ENCODE results near the gene MAPK11.

Gene MAPK11

DNA sequence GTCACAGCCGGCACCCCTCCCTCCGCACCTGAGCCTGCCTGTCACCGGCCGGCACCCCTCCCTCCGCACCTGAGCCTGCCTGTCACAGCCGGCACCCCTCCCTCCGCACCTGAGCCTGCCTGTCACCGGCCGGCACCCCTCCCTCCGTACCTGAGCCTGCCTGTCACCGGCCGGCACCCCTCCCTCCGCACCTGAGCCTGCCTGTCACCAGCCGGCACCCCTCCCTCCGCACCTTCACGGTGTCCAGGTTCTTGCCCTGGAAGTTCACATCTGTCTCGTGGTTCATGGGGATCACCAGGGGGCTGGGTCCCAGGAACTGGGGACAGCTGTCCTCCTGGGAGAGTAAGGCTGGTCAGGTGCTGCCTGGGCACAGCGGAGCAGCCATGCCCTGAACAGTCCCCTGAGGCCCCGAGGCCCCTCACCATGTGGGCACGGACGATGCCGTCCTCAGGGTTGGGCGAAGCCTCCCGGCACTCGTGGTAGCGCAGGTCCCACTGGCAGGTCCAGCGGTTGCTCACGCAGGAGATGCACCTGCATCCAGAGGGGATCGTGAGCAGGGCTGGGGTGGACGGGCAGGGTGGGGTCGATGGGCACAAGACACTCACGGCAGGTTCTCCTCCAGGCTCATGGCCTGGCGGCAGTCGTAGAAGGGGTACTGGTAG lies 15.5 kb upstream of the MAPK11 start:
- Histone ChIP-seq H3K4me2 (ENCODE audit: low read length) (no peak overlapping the region), H3K9me3 (ENCODE audit: insufficient read depth, low read length) (no peaks in the 10 kb centered on the region), H3K4me3 (ENCODE audit: low read length) (no peak overlapping the region), H3K27me3 (ENCODE audit: low read depth, low read length) (no peaks in the 10 kb centered on the region), H2AFZ (ENCODE audit: low read depth, low read length) (no peak overlapping the region), H3K27ac (ENCODE audit: low read length) (no peak overlapping the region), H4K20me1 (ENCODE audit: insufficient read depth, low read length) (peaks cover 2% of the 10 kb centered on the region; the same call in 1 of the 2 replicates), H3K79me2 (ENCODE audit: low read length) (no peaks in the 10 kb centered on the region; the same call in 1 of the 2 replicates), H3K36me3 (replicated peaks; ENCODE audit: low read depth, low read length) (peaks cover 3% of the 10 kb centered on the region), H3K4me1 (ENCODE audit: low read length) (no peaks in the 10 kb centered on the region), H3K9ac (ENCODE audit: low read length) (no peak overlapping the region)
- TF ChIP-seq, protein P1, sequence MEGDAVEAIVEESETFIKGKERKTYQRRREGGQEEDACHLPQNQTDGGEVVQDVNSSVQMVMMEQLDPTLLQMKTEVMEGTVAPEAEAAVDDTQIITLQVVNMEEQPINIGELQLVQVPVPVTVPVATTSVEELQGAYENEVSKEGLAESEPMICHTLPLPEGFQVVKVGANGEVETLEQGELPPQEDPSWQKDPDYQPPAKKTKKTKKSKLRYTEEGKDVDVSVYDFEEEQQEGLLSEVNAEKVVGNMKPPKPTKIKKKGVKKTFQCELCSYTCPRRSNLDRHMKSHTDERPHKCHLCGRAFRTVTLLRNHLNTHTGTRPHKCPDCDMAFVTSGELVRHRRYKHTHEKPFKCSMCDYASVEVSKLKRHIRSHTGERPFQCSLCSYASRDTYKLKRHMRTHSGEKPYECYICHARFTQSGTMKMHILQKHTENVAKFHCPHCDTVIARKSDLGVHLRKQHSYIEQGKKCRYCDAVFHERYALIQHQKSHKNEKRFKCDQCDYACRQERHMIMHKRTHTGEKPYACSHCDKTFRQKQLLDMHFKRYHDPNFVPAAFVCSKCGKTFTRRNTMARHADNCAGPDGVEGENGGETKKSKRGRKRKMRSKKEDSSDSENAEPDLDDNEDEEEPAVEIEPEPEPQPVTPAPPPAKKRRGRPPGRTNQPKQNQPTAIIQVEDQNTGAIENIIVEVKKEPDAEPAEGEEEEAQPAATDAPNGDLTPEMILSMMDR (IDR thresholded peaks at IDR 0.05; ENCODE audit: low read depth, low read length) = no peak

DNA sequence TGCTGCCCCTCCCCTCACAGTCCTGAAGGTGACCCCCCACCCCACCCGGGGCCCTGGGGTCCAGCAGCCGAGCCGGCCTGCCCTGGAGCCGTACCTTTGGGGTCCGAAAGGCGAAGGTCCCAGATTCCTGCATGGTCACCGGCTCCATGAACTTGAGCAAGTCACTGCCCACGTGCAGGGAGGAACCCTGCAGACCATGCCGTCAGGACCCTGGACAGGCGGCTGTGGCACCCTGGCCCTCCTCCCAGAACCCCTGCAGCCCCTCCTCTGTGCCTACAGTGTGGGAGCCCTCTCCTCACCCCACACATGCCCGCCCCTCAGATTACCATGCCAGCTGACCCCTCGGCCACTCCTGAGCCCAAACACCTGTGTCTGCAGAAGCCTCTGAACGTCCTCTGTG lies 14.3 kb upstream of the MAPK11 start:
- no peak overlapping the region for H3K9ac ChIP-seq (ENCODE audit: low read length)
- no peak overlapping the region for H3K4me2 ChIP-seq (ENCODE audit: low read length)
- no peaks in the 10 kb centered on the region for H3K4me1 ChIP-seq (ENCODE audit: low read length)
- no peaks in the 10 kb centered on the region; the same call in 1 of the 2 replicates for H3K79me2 ChIP-seq (ENCODE audit: low read length)
- H2AFZ ChIP-seq (ENCODE audit: low read depth, low read length) = no peak overlapping the region
- H4K20me1 ChIP-seq (ENCODE audit: insufficient read depth, low read length) = no peaks in the 10 kb centered on the region
- no peak overlapping the region for H3K4me3 ChIP-seq (ENCODE audit: low read length)
- H3K36me3 ChIP-seq (replicated peaks; ENCODE audit: low read depth, low read length) = peaks cover 3% of the 10 kb centered on the region
- H3K27ac ChIP-seq (ENCODE audit: low read length) = no peak overlapping the region
- no peaks in the 10 kb centered on the region for H3K9me3 ChIP-seq (ENCODE audit: insufficient read depth, low read length)
- TF ChIP-seq EZH2phosphoT487 (IDR thresholded peaks at IDR 0.05; ENCODE audit: low read depth) = no peak
- TF ChIP-seq, protein P1 (IDR thresholded peaks at IDR 0.05; ENCODE audit: low read depth, low read length) = no peak
- no peaks in the 10 kb centered on the region for H3K27me3 ChIP-seq (ENCODE audit: low read depth, low read length)

DNA sequence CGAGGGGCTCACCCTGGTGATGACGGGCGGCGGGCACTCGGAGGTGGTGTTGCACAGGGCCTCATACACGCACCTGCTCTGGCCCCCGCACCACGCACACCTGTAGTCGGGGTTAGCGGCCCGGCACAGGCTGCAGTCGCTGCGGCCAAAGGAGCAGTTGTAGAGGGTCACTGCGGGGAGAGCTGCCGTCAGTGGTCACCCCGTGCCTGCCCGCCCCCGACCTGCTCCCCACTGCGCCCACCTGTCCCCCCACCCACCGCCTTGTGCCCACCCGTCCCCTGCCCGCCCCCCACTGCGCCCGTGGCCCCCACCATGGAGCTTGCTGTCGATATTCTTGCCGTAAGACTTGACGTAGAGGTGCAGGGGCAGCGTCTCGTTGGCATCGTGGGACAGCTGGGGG lies 13.6 kb upstream of the MAPK11 start:
- Histone ChIP-seq H4K20me1 (ENCODE audit: insufficient read depth, low read length) (no peaks in the 10 kb centered on the region), H3K9ac (ENCODE audit: low read length) (no peak overlapping the region), H3K27me3 (ENCODE audit: low read depth, low read length) (no peaks in the 10 kb centered on the region), H3K4me3 (ENCODE audit: low read length) (no peak overlapping the region), H3K27ac (ENCODE audit: low read length) (no peak overlapping the region), H3K4me2 (ENCODE audit: low read length) (no peak overlapping the region), H3K9me3 (ENCODE audit: insufficient read depth, low read length) (no peaks in the 10 kb centered on the region), H3K4me1 (ENCODE audit: low read length) (no peaks in the 10 kb centered on the region), H2AFZ (ENCODE audit: low read depth, low read length) (no peak overlapping the region), H3K36me3 (replicated peaks; ENCODE audit: low read depth, low read length) (peaks cover 3% of the 10 kb centered on the region), H3K79me2 (ENCODE audit: low read length) (no peaks in the 10 kb centered on the region)
- TF ChIP-seq EZH2phosphoT487 (IDR thresholded peaks at IDR 0.05; ENCODE audit: low read depth) = no peak
- TF ChIP-seq, protein P1 (IDR thresholded peaks at IDR 0.05; ENCODE audit: low read depth, low read length) = no peak

DNA sequence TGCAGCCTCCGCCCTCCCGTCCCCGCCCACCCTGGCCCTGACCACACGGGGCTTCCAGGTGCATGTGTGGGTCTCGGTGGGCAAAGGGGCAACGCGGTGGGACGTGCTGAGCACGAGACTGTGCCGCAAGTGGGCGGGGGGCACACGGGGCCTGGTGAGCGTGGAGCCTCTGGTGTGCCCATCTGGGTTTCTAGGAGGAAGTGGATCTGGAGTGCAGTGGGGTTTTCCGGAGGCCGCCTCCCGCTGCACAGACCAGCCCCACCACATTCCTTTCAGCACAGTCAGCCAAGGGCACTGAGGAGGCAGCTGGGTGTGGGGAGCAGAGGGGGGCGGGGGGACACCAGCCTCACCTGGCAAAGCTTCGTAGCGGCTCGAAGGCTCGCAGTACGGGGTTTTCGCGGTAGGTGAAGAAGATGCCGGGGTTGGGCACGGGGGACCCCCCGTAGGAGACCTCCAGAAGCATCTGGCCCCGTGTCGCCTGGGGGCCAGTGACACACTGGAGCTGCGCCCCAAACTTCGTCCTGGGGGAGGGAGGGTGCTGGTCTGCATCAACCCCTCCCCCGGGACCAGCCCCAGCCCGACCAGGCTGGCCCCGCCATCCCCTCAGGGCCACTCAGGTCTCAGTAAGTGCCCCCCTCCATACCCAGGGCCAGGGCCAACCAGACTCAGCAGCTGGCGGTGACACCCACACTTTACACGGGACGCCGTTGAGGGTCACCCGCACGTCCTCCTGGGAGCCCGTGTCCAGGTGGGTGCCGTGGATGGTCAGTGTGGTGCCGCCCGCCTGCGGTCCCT lies 12.4 kb upstream of the MAPK11 start:
- no peak overlapping the region for H3K27ac ChIP-seq (ENCODE audit: low read length)
- no peak for TF ChIP-seq EZH2phosphoT487 (IDR thresholded peaks at IDR 0.05; ENCODE audit: low read depth)
- TF ChIP-seq, protein P1 (IDR thresholded peaks at IDR 0.05; ENCODE audit: low read depth, low read length) = no peak
- H3K27me3 ChIP-seq (ENCODE audit: low read depth, low read length) = no peaks in the 10 kb centered on the region
- H3K36me3 ChIP-seq (replicated peaks; ENCODE audit: low read depth, low read length) = peaks cover 3% of the 10 kb centered on the region
- no peak overlapping the region for H2AFZ ChIP-seq (ENCODE audit: low read depth, low read length)
- H3K4me3 ChIP-seq (ENCODE audit: low read length) = no peak overlapping the region
- no peaks in the 10 kb centered on the region for H3K4me1 ChIP-seq (ENCODE audit: low read length)
- H3K79me2 ChIP-seq (ENCODE audit: low read length) = no peaks in the 10 kb centered on the region
- no peak overlapping the region for H3K4me2 ChIP-seq (ENCODE audit: low read length)
- no peaks in the 10 kb centered on the region for H4K20me1 ChIP-seq (ENCODE audit: insufficient read depth, low read length)
- H3K9ac ChIP-seq (ENCODE audit: low read length) = no peak overlapping the region
- H3K9me3 ChIP-seq (ENCODE audit: insufficient read depth, low read length) = no peaks in the 10 kb centered on the region

All from OCI-LY3 (cell line).